ENCODE results near the gene MAPKAP1.

The MAPKAP1 gene

DNA sequence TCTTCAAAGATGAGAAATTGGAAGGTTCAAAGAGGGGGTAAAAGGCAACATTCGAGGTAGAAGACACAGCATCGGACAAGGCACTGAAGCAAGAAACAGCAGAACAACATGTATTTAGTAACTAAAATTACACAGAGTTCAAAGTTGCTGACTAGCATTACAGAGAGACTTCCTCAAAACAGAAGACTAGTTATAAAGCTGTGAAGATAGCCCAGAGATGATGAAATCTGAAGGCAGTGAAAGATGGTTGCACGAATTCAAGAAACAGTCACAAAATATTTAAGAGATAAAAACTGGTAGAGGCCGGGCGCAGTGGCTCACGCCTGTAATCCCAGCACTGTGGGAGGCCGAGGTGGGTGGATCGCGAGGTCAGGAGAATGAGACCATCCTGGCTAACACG, 16.3 kb downstream of the MAPKAP1 start:
- Histone ChIP-seq H3K4me1 (ENCODE audit: control insufficient read depth in 1 of 2, insufficient read depth in 2 of 2, low read length in 2 of 2) (no peaks in the 10 kb centered on the region), H3K36me3 (ENCODE audit: control insufficient read depth in 1 of 2, insufficient read depth in 2 of 2, low read length in 2 of 2) (no peaks in the 10 kb centered on the region), H3K9me3 (ENCODE audit: control insufficient read depth in 1 of 2, low read length in 2 of 2) (no peaks in the 10 kb centered on the region), H3K4me3 (ENCODE audit: low read depth in 1 of 2, low read length in 2 of 2) (no peak overlapping the region), H3K27me3 (ENCODE audit: low read depth, low read length) (no peaks in the 10 kb centered on the region), H3K27ac (ENCODE audit: low read length) (no peak overlapping the region)

DNA sequence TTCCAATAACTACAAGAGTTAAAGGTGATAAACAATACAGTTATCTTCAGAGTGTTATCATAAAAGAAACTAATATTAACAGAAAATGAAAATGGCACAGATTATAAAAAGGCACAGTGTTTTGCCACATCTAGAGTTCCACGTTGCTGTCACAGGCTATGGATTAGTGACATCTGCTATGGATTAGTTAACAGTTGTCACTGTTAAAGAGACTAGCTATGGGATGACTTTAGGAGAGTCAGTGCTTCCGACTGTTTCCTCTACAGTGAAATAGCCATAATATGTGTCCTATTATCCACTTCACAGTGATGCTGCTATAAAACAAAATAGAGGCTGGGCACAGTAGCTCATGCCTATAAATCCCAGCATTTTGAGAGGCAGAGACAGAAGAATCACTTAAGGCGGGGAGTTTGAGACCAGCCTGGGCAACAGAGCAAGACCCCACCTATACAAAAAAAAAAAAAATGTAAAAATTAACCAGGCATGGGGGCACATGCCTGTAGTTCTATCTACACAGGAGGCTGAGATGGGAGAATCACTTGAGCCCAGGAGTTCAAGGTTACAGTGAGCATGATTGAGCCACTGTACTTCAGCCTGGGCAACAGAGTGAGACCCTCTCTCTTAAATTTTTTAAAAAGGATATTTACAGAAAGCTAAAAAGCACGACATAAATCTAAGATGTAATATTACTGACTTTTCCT, 19.7 kb downstream of the MAPKAP1 start:
- H3K36me3 ChIP-seq (ENCODE audit: control insufficient read depth in 1 of 2, insufficient read depth in 2 of 2, low read length in 2 of 2): peaks cover 0 to 4% of the 10 kb centered on the region in 2 donors
- H3K4me3 ChIP-seq (ENCODE audit: low read depth in 1 of 2, low read length in 2 of 2): no peak overlapping the region
- H3K27ac ChIP-seq (ENCODE audit: low read length): no peak overlapping the region
- no peaks in the 10 kb centered on the region for H3K9me3 ChIP-seq (ENCODE audit: control insufficient read depth in 1 of 2, low read length in 2 of 2)
- H3K4me1 ChIP-seq (ENCODE audit: control insufficient read depth in 1 of 2, insufficient read depth in 2 of 2, low read length in 2 of 2): no peaks in the 10 kb centered on the region
- no peaks in the 10 kb centered on the region for H3K27me3 ChIP-seq (ENCODE audit: low read depth, low read length)

GRCh38 chr9:125685167-125685566, 21.8 kb downstream of the MAPKAP1 start:
- H3K4me3 ChIP-seq (ENCODE audit: low read depth in 1 of 2, low read length in 2 of 2): no peak overlapping the region
- H3K27ac ChIP-seq (ENCODE audit: low read length): no peak overlapping the region
- H3K4me1 ChIP-seq (ENCODE audit: control insufficient read depth in 1 of 2, insufficient read depth in 2 of 2, low read length in 2 of 2): no peaks in the 10 kb centered on the region
- no peaks in the 10 kb centered on the region for H3K27me3 ChIP-seq (ENCODE audit: low read depth, low read length)
- H3K36me3 ChIP-seq (ENCODE audit: control insufficient read depth in 1 of 2, insufficient read depth in 2 of 2, low read length in 2 of 2): peaks cover 0 to 4% of the 10 kb centered on the region in 2 donors
- H3K9me3 ChIP-seq (ENCODE audit: control insufficient read depth in 1 of 2, low read length in 2 of 2): no peaks in the 10 kb centered on the region

- no peak overlapping the region for H3K27ac ChIP-seq (ENCODE audit: low read length)
- peaks cover 0 to 4% of the 10 kb centered on the region in 2 donors for H3K36me3 ChIP-seq (ENCODE audit: control insufficient read depth in 1 of 2, insufficient read depth in 2 of 2, low read length in 2 of 2)
- H3K27me3 ChIP-seq (ENCODE audit: low read depth, low read length): no peaks in the 10 kb centered on the region
- no peaks in the 10 kb centered on the region for H3K4me1 ChIP-seq (ENCODE audit: control insufficient read depth in 1 of 2, insufficient read depth in 2 of 2, low read length in 2 of 2)
- no peaks in the 10 kb centered on the region for H3K9me3 ChIP-seq (ENCODE audit: control insufficient read depth in 1 of 2, low read length in 2 of 2)
- H3K4me3 ChIP-seq (ENCODE audit: low read depth in 1 of 2, low read length in 2 of 2): no peak overlapping the region
Measured at GRCh38 chr9:125683486-125683885, 23.5 kb downstream of the MAPKAP1 start.

DNA sequence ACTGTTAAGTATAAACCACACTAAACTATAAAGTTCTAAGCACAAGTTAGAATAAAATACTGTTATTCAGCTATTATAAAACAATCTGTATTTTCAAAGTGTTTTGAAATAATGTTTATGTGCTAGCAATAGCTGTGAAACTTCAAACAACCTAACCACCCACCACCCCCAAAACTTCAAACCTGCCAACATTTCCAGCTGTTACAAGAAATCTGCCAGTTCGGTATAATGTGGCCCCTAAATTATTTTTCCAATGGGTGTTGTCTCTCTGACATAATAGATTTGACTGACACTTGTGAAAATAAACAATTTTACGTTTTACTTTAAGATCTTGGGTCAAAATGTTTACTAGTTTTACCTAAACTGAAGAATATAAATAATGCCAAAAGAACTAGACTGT, 24.7 kb downstream of the MAPKAP1 start:
- Histone ChIP-seq H3K4me1 (ENCODE audit: control insufficient read depth in 1 of 2, insufficient read depth in 2 of 2, low read length in 2 of 2) (no peaks in the 10 kb centered on the region), H3K27ac (ENCODE audit: low read length) (no peak overlapping the region), H3K27me3 (ENCODE audit: low read depth, low read length) (no peaks in the 10 kb centered on the region), H3K9me3 (ENCODE audit: control insufficient read depth in 1 of 2, low read length in 2 of 2) (no peaks in the 10 kb centered on the region), H3K36me3 (ENCODE audit: control insufficient read depth in 1 of 2, insufficient read depth in 2 of 2, low read length in 2 of 2) (peaks cover 0 to 4% of the 10 kb centered on the region in 2 donors), H3K4me3 (ENCODE audit: low read depth in 1 of 2, low read length in 2 of 2) (no peak overlapping the region)

- no peak overlapping the region for H3K4me3 ChIP-seq (ENCODE audit: low read depth in 1 of 2, low read length in 2 of 2)
- no peak overlapping the region for H3K27ac ChIP-seq (ENCODE audit: low read length)
- no peaks in the 10 kb centered on the region for H3K9me3 ChIP-seq (ENCODE audit: control insufficient read depth in 1 of 2, low read length in 2 of 2)
- H3K4me1 ChIP-seq (ENCODE audit: control insufficient read depth in 1 of 2, insufficient read depth in 2 of 2, low read length in 2 of 2): no peaks in the 10 kb centered on the region
- H3K27me3 ChIP-seq (ENCODE audit: low read depth, low read length): no peaks in the 10 kb centered on the region
- peaks cover 0 to 4% of the 10 kb centered on the region in 2 donors for H3K36me3 ChIP-seq (ENCODE audit: control insufficient read depth in 1 of 2, insufficient read depth in 2 of 2, low read length in 2 of 2)
Measured at GRCh38 chr9:125681657-125682056, 25.4 kb downstream of the MAPKAP1 start.

DNA sequence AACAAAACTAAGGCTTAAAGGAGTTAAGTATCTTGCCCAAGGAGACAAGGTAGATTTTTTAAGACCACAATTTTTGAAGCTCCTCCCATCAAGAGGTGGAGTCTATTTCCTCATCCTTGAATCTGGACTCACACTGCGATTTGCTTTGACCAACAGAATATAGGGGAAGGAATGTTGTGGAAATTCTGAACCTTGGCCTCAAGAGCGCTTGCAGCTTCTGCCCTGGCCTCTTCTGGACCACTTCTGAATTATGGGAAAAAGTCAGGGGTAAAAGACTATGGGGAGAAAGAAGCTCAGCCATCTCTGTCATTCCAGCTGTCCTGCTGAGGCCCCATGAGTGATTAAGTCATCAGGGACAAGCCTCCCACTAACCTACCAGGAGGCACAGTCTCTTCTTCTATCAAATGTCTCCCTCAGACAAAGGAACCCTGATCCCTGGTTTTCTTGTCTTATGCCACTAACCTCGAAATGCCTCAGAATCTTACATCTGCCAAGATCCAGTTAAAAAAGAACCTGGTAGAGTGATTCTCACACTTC, 25.9 kb downstream of the MAPKAP1 start:
- Histone ChIP-seq H3K36me3 (ENCODE audit: control insufficient read depth in 1 of 2, insufficient read depth in 2 of 2, low read length in 2 of 2) (peaks cover 0 to 4% of the 10 kb centered on the region in 2 donors), H3K9me3 (ENCODE audit: control insufficient read depth in 1 of 2, low read length in 2 of 2) (no peaks in the 10 kb centered on the region), H3K4me3 (ENCODE audit: low read depth in 1 of 2, low read length in 2 of 2) (no peak overlapping the region), H3K27me3 (ENCODE audit: low read depth, low read length) (no peaks in the 10 kb centered on the region), H3K27ac (ENCODE audit: low read length) (no peak overlapping the region), H3K4me1 (ENCODE audit: control insufficient read depth in 1 of 2, insufficient read depth in 2 of 2, low read length in 2 of 2) (no peaks in the 10 kb centered on the region)

DNA sequence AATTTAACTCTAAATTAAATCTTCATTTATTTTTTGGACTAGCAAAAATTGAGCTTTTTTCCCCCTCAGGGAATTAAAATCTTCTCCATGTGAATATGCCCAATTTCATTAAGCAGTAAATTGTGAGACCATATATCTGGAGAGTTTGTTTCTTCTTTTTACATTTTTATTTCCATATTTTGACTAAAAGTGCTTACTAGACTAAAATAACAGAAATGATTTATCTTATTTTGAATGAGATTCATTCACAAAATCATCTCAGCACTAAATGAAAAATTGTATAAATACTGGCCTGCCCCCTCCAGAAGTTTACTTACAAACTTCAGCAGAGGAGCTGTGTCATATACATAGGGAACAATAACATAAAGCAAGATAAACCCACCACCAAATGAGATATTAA, 26.6 kb downstream of the MAPKAP1 start:
- H3K9me3 ChIP-seq (ENCODE audit: control insufficient read depth in 1 of 2, low read length in 2 of 2): no peaks in the 10 kb centered on the region
- H3K4me3 ChIP-seq (ENCODE audit: low read depth in 1 of 2, low read length in 2 of 2): no peak overlapping the region
- H3K27me3 ChIP-seq (ENCODE audit: low read depth, low read length): no peaks in the 10 kb centered on the region
- peaks cover 0 to 4% of the 10 kb centered on the region in 2 donors for H3K36me3 ChIP-seq (ENCODE audit: control insufficient read depth in 1 of 2, insufficient read depth in 2 of 2, low read length in 2 of 2)
- H3K27ac ChIP-seq (ENCODE audit: low read length): no peak overlapping the region
- H3K4me1 ChIP-seq (ENCODE audit: control insufficient read depth in 1 of 2, insufficient read depth in 2 of 2, low read length in 2 of 2): no peaks in the 10 kb centered on the region

DNA sequence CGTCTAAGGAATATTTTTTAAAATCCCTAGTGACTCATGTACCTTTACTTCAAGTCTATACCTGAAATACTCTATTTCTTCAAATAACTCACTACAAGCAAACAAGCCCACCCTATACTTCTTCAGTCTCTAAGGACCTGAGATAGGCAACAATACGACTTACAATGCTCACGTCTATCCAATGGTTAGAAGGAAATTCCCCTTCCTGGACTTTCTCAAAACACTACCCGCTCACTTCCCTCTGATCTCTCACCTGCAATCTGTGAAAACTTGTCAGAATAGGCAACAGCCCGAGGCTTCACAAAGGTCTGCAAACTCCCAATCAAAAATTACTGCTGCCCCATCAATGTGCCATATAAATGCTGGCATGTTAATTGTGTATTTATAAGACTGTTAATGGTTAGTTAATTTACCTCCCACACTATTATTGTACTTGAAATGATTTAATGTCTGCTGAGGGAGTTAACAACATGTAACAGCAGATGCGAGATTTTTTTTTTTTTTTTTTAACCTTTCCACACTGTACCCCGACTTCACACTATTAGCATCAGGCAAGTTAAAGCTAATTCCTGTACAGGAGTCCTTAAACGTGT, 27.3 kb downstream of the MAPKAP1 start:
- Histone ChIP-seq H3K4me1 (ENCODE audit: control insufficient read depth in 1 of 2, insufficient read depth in 2 of 2, low read length in 2 of 2) (peaks cover 0 to 6% of the 10 kb centered on the region in 2 donors), H3K36me3 (ENCODE audit: control insufficient read depth in 1 of 2, insufficient read depth in 2 of 2, low read length in 2 of 2) (no peaks in the 10 kb centered on the region), H3K27ac (ENCODE audit: low read length) (no peak overlapping the region), H3K4me3 (ENCODE audit: low read depth in 1 of 2, low read length in 2 of 2) (no peak overlapping the region), H3K9me3 (ENCODE audit: control insufficient read depth in 1 of 2, low read length in 2 of 2) (no peaks in the 10 kb centered on the region), H3K27me3 (ENCODE audit: low read depth, low read length) (no peaks in the 10 kb centered on the region)

GRCh38 chr9:125674981-125675973, 31.7 kb downstream of the MAPKAP1 start:
- H3K4me3 ChIP-seq (ENCODE audit: low read depth in 1 of 2, low read length in 2 of 2): no peak overlapping the region
- no peaks in the 10 kb centered on the region for H3K36me3 ChIP-seq (ENCODE audit: control insufficient read depth in 1 of 2, insufficient read depth in 2 of 2, low read length in 2 of 2)
- no peaks in the 10 kb centered on the region for H3K9me3 ChIP-seq (ENCODE audit: control insufficient read depth in 1 of 2, low read length in 2 of 2)
- H3K27ac ChIP-seq (ENCODE audit: low read length): peak overlapping the region; percentile 42
- H3K27me3 ChIP-seq (ENCODE audit: low read depth, low read length): no peaks in the 10 kb centered on the region
- H3K4me1 ChIP-seq (ENCODE audit: control insufficient read depth in 1 of 2, insufficient read depth in 2 of 2, low read length in 2 of 2): peaks cover 0 to 8% of the 10 kb centered on the region in 2 donors

DNA sequence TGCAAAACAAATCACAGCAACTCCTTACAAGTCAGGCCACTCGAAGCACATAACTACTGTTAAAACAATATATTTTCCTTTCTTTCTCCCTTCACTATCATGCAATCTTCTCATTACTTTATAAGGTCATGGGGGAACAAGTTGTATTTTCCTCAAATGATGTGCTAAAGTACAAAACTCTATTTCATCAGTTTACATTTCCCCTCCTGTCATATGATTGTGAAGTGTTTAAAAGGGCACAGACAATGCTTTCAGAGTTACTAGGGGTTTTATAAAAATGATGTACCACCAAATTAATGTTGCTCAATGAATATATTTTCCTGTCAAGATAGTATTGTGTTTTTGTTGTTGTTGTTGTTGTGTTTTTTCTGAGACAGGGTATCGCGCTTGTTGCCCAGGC, 34.1 kb downstream of the MAPKAP1 start:
- Histone ChIP-seq H3K9me3 (ENCODE audit: control insufficient read depth in 1 of 2, low read length in 2 of 2) (no peaks in the 10 kb centered on the region), H3K4me1 (ENCODE audit: control insufficient read depth in 1 of 2, insufficient read depth in 2 of 2, low read length in 2 of 2) (peaks cover 0 to 8% of the 10 kb centered on the region in 2 donors), H3K36me3 (ENCODE audit: control insufficient read depth in 1 of 2, insufficient read depth in 2 of 2, low read length in 2 of 2) (no peaks in the 10 kb centered on the region), H3K27me3 (ENCODE audit: low read depth, low read length) (no peaks in the 10 kb centered on the region), H3K27ac (ENCODE audit: low read length) (no peak overlapping the region), H3K4me3 (ENCODE audit: low read depth in 1 of 2, low read length in 2 of 2) (no peak overlapping the region)
